ENCODE results near the gene ASB18.

ASB18 gene

DNA sequence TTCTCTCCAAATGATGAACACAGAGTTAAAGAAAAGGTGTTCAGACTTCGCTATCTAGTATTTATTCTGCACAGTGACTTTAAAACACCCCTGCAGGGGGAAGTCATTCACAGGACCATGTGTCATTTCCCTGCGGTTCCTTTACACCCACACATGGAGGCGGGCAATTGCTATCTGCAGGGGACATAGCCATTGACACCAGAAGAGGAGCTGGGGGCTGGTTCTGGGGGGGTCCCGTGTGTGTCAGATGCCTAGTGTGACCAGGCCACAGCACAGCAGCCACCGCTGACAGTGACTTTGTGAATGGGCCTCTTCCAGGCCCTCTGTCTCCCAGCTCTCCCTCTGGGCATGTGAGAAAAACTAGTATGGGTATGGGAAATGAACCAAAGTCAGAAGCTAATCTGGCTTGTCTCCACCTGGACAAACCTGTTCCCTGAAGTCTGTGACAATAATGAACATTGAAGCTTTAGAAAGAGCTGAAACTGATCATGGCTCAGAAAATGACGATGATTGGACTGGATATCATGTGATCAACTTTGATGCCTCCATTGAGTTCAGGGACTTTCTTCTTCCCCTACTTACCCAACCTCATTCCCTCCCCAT, 88.6 kb downstream of the ASB18 start:
- no peak for DNase-seq (ENCODE audit: low read depth in 2 of 2)

DNA sequence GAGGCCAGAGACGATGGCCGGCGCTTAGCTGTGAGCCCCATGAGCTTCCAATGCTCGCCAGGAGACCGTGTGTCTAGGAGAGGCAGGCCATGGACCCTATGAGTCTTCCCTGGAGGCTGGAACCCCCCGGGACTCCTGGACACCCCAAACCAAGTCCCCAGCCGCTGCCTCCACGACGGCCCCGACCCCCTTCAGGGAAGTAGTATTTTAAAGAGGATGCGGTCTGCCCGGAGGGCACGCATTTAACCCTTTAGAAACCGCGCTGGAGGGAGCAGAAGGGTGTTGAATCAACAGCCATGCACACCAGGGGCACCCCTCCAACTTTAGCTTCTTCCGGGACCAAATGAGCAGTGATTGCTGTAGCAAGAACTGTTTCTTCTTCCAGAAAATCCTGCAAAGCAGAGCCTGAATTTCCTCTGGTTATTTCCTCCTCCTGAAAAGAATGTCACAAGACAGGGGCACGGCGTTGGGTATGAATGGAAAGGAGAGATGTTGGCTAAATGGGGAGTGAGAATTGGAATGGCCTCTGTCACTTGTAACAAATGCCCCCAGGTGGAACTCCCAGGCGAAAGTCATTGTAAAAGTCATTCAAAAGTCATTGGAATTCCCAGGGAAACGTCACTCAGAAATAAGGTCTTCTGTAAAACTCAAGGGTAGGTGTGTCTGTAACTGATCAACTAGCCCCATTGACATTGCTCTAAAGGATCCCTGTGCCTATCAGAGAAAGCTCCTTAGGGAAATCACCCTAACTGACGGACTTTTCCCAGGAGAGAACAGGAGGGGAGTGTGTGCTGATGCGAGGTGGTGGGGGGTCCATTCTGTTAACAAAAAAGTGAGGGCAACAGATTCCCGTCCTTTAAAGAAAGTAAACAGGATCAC, 90.2 kb downstream of the ASB18 start:
- no peak for DNase-seq (ENCODE audit: low read depth in 2 of 2)

DNA sequence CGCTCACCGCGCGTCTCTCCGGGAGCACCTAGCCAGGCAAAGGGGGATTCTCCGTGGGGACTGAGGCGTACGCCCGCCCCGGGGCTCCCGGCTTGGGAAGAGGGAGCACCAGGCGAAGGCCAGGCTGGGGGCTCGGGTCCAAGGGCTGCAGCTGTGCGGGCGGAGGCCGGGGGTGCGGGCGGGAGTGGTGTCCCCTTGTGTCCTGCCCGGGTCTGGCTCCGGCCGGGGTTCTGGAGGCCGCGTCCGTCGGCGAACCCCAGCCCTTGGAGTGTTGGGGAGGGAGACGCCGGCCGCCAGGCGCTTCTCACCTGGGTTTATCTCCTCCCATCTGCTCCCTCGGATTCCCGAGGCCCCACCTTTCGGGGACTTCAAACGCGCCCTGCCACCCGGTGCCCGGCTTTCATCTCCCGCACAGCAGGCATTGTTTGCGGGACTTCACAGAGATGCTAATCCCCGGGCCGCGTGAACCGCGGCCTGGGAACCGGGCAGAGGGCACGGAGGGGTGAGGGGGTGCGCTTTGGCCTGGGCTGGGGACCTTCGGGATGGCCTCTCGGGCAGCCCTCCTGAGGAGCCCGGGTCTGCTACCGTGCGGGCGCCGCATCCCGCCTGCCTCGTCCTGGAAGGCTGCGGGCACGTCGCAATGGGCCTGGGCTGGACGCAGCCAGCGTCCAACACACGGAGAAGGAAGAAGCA, 91.0 kb downstream of the ASB18 start:
- DNase-seq (ENCODE audit: low read depth in 2 of 2), result no peak

DNA sequence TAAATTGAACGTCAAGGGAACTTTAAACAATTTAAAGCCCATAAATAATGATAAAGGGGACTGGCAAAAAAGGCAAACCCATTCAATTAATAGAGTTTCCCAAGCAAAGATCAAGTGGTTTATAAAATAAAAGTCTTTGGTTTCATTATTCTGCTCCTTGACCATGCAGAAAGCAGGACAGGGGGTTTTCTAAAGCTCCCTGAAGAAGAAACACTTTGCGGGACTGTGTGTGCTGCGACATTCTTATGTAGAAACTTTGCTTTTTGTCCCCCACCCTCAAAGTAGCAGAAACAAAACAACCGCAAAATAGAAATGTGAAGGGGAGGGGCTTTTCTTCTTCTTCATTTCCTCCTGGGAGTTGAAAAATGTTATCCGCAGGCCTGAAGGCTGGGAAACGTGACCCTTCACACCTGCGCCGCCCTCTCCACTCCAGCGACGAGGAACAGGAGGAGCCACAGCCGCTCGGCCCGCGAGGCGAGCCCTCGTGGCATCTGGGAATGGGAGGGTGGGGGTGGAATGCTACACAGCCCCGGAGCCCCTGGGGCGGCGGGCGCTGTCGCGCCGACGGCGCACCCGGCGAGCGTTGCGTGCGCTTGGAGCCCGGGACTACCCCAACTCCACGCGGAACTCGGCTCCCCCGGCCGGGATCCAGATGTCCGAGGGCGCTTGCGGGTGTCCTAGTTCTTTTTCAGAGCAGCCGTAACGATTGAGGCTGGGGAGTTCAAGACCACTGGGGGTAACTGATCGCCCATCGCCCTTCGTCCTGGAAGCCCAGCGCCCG, 91.8 kb downstream of the ASB18 start:
- DNase-seq (ENCODE audit: low read depth in 2 of 2), result no peak

DNA sequence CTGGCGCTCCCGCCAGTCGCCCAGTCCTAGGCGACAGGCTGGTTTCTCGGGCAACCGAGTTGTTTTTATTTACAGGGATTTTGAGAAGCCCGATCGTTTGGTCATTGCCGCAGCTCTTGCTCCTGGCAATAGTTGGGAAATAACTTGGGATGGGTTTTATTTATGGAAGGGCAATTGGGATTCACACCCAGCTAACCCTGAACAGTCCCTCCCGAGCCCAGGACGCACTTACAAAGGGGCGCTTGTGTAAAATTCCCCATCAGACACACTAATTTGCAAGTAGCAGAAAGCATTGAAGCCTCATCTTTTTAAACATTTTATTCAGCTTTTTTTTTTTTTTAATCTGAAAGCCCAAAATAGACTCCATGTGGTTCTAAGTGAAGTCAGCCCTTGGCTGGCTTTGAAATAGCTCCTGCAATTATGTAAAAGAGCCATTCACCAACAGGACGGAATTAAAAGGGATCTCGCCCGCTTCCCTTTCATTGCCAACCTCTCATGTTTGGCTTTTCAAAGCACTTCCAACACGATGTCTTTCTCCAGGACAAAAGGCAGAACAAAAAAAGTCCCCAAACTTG, 92.4 kb downstream of the ASB18 start:
- no peak for DNase-seq (ENCODE audit: low read depth in 2 of 2)

DNA sequence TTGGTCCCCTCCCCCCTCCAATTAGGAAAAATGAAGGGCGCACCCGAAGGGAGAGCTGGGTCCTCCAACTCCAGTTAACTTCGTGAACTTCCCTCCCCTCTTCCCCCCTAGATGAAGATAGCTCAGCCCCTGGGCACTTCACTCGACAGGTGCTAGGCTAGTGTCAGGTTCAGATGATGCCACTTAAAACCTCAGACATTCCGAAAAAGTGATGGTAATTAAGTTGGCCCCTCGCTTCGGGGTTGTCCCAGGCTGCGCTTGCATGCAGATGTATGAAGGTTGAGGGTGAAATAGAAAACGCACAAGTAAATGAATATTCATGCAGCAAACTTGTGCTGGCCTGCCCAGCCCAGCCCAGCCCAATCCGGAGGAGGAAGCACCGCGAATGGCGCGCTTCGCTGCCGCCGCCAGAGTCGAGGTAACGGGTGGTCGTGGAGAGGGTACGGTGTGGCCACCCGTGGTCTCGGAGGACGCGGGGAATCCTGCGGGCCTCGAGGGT, 93.0 kb downstream of the ASB18 start:
- DNase-seq (ENCODE audit: low read depth in 2 of 2), result no peak

DNA sequence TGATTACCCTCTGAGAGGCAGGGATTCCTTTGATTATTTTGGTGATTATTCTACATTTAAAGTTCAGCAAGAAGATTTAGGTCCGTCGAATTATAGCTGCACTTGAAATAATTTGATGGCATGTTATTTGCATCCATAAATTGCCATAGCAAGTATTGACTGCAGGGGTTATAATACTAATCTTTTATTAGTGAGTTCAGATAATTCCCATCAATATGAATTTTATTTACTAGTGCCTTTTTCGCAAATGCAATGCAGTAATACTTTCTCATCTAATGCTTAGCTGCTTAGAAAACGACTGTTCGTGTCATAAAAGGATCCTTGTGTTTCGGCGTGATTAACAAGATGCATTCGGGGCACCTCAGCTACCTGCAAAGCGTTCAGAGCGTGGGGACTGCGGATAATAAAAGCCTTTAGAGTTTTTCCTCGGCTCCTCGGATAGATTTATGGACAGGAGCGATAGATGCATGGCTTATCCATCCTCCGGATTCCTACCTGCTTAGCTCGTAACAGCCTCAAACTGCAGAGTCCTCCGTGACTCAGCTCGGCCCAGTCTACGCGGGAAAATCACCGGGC, 93.5 kb downstream of the ASB18 start:
- no peak for DNase-seq (ENCODE audit: low read depth in 2 of 2)

DNA sequence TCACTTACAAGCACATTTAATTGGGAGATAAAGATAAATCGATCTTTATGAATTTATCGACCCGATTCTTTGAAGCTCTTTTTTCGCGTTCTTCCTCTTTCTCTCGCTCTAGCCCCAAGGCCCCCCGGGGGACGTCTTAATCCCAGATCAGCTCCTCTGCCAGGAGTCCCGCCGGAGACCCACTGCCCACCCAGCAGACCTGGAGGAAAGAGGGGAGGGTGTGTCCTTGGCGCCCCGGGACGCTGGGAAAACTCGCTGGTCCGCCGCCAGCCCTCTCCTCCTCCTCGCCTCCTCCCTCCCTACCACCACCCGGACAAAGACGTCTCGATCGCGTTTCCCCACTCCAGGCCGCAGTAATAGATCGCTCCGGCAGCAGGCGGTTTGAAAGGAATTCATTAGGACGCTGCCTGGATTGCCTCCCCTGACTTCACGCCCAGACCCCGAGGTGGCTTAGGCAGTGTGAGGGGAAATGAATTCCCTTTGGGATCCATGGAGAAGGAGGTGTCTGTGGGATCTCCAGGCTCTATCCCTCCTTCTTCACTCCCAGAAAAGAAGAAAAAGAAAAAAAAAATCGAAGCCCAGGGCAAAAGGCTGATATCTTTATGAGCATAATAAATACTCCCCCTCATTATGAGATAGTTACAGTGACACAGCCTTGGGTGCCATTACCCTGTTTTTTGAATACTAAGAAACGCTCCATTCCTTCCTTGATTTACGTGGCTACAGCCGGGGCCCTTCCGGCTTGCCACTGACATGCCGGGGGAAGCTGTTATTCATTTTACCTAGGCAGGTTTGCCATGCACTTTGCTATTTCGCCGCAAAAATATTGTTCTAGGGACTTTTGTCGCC, 94.2 kb downstream of the ASB18 start:
- DNase-seq (ENCODE audit: low read depth in 2 of 2), result no peak

DNA sequence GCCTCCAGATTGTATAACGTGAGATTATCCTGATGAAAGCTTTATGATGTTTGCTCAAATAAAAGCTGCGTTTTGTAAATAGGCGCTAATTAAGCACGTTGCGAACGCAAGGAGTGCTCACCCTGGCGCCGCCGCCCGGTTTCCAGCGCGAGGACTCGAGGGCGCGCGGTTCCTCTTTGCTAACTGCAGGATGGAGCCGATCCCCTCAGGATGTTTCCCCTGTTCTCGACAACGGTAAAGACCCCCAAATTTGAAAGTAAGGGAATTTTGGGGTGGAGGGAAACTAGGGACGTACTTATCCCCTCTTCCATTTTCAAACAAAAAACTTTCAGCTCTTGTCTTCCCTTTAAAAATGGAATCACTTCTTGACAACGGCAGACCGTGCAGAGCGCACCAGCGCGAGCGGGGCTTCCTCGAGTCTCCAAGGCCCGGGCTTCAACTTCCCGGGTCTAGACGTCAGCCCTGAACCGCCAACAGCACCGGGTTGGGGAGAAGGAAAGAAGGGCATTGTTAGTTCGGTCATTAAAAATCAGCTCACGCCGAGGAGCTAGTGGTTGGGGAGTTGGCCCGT, 95.0 kb downstream of the ASB18 start:
- DNase-seq (ENCODE audit: low read depth in 2 of 2), result no peak

DNA sequence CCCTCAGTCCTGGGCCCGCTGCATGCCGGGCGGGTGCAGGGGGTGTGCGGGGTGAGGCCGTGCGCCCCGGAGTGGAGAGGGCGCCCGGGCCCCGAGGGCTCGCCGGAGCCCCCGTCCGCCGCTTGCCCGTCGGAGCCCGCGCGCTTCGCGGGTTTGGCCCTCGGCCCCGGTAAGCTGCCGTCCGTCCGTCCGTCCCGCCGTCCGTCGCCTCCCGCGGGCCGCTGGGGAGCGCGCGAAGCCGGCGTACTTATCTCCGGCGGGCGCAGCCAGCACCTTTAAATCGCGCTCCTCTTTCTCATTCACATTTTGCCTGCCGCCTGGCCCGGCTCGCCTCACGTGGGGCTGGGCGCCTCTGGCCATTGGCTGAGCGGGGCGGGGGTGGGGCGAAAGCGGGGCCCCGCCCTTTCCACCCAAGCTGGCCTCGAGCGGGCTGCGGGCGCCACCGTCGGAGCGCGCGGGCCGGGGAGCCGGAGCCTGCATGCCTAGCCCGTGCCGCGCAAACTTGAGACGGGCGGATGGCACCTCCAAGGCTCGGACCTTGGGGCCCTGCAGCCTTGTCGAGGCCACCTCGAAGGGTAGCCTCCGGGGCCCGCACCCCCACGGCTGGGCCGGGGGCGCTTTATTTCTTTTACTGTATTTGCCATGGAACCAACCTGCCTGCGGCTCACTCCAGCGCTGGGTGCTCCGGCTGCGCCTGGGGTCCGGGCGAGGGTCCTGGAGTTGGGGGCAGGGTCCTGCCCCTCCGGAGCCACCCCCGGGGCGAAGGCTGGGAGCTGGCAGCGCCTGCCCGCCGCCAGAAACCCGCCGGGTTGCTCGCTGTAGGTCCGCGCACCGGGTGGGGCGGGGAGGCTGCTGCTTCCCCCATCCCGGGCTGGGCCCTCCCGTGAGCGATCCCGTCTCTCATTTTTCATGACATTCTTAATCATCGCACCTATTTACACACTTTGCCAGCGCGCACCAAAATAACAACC, 95.8 kb downstream of the ASB18 start, which contains the start of gene GBX2:
GBX2 (minus strand) TSS at position 277 of the 971 bp plus-strand sequence. CDS start 415 bp downstream, outside the sequence.
- DNase-seq (ENCODE audit: low read depth in 2 of 2), result no peak

DNA sequence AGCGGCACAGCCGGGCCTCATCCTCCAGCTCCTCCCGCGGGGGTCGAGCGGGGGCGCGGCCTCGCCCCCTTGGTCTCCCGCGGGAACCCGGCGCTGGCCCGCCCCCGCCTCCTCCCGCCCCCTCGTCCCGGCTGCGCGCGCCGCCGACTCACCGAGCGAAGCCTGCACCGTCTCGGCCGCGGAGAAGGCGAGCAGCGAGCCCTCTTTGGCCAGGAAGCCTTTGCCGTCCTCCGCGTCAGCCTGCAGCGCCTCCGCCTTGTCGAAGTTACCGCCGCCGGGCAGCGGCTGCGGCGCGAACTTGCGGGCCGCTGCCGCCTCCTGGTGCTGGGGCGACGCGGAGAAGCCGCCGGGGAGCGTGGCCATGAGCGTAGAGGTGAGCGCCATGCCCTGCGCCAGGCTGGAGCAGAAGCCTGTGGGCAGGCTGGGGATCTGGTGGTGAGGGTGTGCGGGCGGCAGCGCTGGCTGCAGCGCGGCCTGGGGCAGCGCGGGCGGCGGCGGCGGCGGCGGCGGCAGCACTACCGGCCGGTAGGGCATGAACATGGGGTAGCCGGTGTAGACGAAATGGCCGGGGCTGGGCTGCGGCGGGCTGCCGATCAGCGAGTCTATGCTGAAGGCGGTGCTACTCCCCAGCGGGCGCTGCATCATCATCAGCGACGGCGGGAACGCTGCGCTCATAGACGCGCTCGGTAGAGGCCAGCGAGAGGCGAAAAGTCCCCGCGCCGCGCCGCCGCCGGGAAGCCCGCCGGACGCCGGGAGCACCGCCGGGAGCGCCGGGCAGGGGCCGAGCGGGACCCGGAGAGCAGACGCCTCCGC, 96.7 kb downstream of the ASB18 start:
- no peak for DNase-seq (ENCODE audit: low read depth in 2 of 2)

DNA sequence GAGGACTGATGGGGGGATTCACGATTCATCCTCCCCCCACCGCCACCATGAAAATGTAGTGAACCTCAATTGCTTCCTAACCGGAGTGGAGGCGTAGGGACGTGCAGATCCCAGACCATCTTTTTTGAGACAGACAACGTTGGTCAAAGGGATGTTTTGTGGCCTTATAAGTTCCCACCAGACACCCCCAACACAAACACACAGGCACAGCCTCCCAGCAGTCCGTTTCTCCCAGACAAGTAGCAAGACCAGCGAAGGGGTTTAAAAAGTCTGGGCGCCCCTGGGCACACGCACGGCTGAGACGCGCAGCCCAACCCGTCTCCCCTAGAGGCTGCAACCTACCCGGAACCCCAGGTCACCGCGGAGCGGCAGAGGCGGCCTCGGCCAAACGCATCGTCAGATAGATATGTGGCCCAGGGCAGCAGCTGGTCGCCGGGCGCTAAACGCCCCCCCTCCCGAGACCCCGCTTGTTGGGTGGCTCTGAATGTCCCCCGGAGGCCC, 97.4 kb downstream of the ASB18 start:
- DNase-seq (ENCODE audit: low read depth in 2 of 2), result no peak

DNA sequence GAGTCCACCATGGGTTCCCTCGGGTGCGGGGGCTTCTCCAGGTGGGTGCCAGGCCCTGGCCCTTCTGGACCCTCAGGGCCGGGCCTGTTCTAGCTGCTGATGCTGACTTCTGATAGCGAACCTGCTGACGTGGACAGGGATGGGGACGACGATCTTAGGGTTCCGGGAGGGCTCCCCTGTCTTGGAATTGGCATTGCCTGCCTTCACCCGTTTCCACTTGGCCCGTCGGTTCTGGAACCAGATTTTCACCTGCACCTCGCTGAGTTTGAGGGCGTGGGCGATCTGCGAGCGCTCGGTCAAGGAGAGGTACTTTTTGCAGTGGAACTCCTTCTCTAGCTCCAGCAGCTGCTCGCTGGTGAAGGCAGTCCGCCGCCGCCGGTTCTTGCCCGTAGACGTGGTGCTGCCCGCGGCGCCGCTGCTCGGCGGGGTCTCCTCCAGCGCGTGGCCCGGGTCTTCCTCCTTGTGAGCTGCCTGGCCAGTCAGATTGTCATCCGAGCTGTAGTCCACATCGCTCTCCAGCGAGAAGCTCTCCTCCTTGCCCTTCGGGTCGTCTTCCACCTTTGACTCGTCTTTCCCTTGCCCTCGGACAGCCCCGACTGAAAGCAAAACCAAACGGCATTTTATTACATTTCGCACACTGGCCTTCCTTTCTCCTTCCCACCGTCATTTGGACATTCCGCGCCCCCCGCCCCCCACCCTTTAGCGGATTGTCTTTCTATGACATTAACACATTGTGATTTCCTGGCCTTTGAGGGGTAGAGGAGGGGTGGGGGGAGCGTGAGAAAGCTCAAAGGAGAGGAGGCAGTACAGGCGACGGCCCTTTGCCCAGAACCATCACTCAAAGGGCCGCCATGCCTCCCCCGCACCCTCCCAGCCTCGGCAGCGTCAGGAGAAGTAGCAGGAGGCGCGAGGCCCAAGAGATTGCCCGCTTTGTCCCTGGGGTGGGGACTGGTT, 98.1 kb downstream of the ASB18 start:
- DNase-seq (ENCODE audit: low read depth in 2 of 2), result no peak

DNA sequence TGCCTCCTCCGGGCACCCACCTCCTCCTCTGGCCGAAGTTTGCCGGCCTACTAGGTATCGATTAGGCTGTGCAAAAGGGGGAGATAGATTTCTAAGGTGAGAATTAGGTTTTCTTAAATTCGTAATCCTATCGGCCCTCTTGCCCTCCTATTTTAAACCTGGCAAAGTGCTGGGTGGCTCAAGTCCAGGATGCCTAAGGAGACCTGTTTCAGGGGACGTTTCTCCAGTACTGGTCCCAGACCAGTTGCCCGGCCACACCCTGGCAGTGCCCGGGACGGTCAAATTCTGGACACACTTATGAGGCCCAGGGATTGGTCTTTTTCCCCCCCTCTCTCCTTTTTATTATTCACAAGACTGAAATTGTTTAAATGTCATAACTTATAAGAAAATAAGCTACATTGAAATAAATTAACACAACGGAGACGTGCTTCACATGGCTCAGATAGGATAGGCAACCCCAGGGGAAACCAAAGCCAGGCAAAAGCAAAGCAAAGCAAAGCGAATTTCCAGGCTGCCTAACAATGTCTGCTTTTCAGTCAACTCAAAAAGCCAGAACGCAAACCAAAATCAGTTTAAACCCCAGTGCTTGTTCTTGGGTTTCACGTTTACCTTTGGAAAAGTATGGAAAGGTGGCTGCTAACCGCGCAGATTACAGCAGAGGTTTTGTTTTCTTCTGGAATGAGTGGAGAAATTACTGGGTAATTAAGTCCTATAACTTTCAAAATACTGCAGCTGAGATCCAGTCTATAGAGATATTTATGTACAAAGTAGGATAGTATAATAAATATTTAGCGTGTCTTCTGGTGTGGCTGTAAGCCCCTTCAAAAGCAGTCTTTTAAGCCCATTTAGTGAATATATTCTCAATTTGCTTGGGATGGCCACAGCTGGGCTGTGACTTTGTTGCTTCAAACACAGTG, 99.0 kb downstream of the ASB18 start:
- DNase-seq (ENCODE audit: low read depth in 2 of 2), result no peak

Measured in stimulated activated CD8-positive, alpha-beta memory T cell treated with anti-CD3 and anti-CD28 coated beads, Interleukin-7, amount 100 ng/mL, for 1 hour (primary cell).